ENCODE results near the gene LAMA4. TPM values are rescaled to one million over a fixed set of nuclear protein-coding genes. Genes with fewer than 3 reads are reported as not detected.

Gene LAMA4
- total RNA-seq, 1 donor from 2014 or later, result 0.22 TPM

- no peak for TF ChIP-seq CTCF (IDR thresholded peaks at IDR 0.05; ENCODE audit: partially characterized antibody, unreplicated experiment)
- H3K4me3 Mint-ChIP-seq (ENCODE audit: unreplicated experiment), result no peak overlapping the region
- no peaks in the 10 kb centered on the region for H3K36me3 Mint-ChIP-seq (ENCODE audit: unreplicated experiment)
- DNase-seq, result no peak
- no peak overlapping the region for H3K27ac Mint-ChIP-seq (ENCODE audit: unreplicated experiment)
- H3K9me3 Mint-ChIP-seq (ENCODE audit: unreplicated experiment), result no peaks in the 10 kb centered on the region
- no peaks in the 10 kb centered on the region for H3K4me1 Mint-ChIP-seq (ENCODE audit: low read depth, unreplicated experiment)
- no peaks in the 10 kb centered on the region for H3K27me3 Mint-ChIP-seq (ENCODE audit: unreplicated experiment)
Observed at GRCh38 chr6:112061605-112062004, 192.8 kb downstream of the LAMA4 start.

Other genes with a start within 250 kb of the LAMA4 start
- gene CCN6, start 200.5 kb downstream of the LAMA4 start, total RNA-seq (ENCODE audit: unreplicated experiment), result not detected
- 18.4 TPM for gene TUBE1, start 167.1 kb downstream of the LAMA4 start, total RNA-seq (ENCODE audit: unreplicated experiment)
- 20.3 TPM for gene FAM229B, start 167.0 kb downstream of the LAMA4 start, total RNA-seq (ENCODE audit: unreplicated experiment)
- 1.1 TPM for gene RFPL4B, start 92.8 kb upstream of the LAMA4 start, total RNA-seq (ENCODE audit: unreplicated experiment)